Urothelium cell line (cell line): ENCODE results near the gene TP53BP1.

Experiments used
- DNase-seq: peaks from one replicate; pipeline ENCODE4 v3.0.0; 2011; ENCODE audit warnings: low spot score, mixed read lengths
- FAIRE-seq: peaks from 2 replicates; lab custom pipeline; 2011; peaks lifted over from hg19 to GRCh38; lab: Jason Lieb, UNC

Gene TP53BP1

DNA sequence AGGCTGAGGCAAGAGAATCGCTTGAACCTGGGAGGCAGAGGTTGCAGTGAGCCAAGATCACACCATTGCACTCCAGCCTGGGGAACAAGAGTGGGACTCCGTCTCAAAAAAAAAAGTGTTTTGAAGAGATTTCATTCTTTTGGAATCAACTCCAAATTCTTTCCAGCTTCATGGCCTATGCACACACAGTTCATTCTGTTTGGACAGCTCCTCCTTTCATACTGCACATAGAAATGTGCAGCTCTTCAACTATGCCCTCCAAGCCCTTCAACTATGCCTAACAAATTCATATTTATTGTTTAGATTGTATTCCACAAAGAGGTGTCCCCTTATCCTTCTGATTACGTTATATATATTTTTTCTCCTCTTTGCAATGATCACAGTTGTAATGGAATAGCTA, 4.2 kb downstream of the TP53BP1 start:
- DNase-seq (no peak), FAIRE-seq (no peak)

DNA sequence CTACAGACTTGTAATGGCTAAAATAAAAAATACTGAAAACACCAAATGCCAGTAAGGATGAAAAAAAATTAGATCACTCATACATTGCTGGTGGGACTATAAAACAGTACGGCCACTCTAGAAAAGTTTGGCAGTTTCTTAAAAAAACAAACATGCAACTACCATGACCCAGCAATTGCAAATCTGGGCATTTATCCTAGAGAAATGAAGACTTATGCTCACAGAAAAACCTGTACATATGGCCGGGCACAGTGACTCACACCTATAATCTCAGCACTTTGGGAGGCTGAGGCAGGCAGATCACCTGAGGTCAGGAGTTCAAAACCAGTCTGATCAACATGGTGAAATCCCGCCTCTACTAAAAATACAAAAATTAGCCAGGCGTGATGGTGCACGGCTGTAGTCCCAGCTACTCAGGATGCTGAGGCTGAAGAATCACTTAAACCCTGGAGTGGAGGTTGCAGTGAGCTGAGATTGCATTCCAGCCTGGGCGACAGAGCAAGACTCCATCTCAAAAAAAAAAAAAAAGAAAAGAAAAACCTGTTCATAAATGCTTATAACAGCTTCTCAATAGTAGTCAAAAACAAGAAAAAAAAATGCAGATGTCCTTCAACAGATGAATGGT, 5.6 kb downstream of the TP53BP1 start:
- no peak for DNase-seq

DNA sequence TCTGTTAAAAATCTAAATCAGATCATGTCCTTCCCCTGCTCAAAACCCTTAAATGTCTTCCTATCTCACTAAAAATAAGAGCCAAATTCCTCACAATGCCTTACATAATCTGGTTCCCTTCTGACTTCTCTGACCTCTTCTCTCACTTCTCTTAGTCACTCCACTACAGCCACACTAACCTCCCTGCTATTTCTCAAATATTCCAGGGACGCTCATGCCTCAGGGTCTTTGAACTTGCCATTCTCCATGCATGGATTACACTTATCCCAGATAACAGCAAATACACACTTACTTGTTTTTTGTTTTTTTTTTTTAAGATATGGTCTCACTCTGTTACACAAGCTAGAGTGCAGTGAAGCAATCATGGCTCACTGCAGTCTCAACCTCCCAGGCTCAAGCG, 8.5 kb downstream of the TP53BP1 start:
- FAIRE-seq: no peak
- DNase-seq: no peak

More for the DNA sequence above, 5.6 kb downstream of the TP53BP1 start:
- no peak for FAIRE-seq

GRCh38 chr15:43483297-43484128, 9.4 kb downstream of the TP53BP1 start:
- no peak for FAIRE-seq
- no peak for DNase-seq

DNA sequence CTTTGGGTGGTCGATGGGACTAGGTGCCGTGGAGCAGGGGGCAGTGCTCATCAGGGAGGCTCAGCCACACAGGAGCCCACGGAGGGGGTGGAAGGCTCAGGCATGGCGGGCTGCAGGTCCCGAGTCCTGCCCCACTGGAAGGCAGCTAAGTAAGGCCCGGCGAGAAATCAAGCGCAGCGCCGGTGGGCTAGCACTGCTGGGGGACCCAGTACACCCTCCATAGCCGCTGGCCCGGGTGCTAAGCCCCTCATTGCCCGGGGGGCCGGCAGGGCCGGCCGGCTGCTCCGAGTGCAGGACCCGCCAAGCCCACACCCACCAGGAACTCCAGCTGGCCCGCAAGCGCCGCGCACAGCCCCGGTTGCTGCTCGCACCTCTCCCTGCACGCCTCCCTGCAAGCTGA, 19.1 kb downstream of the TP53BP1 start:
- FAIRE-seq: no peak
- no peak for DNase-seq

- DNase-seq (no peak), FAIRE-seq (no peak)
These were observed 21.0 kb downstream of the TP53BP1 start for GRCh38 chr15:43471975-43472374.

DNA sequence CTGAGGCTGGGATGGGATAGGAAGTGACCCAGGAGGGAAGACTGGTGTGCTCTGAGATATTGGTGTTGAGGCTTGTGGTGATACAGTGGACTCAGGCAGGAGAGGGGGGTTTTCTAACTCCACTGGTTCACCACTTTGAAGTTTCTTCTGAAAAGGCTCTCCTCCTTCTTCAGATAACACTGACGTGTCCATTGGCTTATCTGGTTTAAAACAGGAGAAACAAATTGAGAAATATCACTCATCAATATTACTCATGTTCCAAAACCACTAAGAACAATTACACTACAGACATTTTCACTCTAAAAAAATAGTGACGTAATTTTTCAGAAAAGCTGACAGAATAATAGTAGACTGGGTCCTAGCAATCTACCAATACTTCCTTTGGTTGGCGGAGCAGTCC, 23.1 kb downstream of the TP53BP1 start:
- DNase-seq (no peak), FAIRE-seq (no peak)

DNA sequence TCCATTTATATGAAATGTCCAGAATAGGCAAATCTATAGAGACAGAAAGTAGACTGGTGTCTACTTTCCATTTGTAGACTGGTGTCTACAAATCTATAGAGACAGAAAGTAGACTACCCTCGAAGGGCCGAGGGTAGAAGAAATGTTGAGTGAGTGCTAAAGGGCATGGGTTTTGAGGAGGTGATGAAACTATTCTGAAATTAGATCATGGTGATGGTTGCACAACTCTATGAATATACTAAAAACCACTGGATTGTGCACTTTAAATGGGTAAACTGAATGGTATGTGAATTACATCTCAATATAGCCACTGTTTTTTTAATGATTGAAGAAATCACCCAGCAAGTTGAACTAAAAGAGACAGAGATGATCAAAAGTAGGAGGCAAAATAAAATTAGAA, 27.9 kb downstream of the TP53BP1 start:
- no peak for FAIRE-seq
- DNase-seq: no peak

DNA sequence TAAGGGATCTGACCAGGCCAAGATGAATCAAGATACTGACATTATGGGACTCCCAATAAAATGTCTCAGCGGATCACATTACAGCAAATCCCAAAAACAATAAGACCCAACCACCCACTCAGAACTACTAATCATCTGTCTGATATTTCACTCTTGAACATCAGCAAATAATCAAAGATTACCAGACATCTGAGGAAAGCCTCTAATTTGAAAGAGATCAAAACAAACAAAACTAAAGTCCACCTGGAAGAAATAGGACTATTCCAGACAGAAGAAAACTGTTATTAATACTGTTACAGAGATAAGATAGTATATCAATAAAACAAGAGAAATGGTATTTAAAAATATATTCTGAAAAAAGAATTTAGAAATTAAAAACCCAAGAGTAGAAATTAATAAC, 29.0 kb downstream of the TP53BP1 start:
- DNase-seq (no peak), FAIRE-seq (no peak)

DNA sequence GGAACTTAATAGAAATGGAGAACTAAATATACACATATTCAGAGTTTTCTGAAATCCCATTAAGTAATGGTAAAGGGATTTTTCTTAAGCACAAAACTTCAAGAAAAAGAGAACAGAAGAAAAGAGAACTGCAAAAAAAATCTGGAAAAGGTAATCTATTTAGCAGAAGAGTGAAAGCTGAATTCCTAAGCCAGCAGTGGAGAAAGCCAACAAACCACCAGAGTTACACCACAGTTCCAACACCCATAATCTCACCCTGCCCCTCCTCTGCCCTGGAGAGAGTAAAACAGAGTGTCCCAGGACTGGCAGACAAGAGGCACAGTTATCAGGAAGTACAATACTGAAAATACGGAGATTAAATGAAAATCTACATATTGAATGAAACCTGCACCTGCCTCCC, 29.4 kb downstream of the TP53BP1 start:
- DNase-seq: no peak
- no peak for FAIRE-seq

DNA sequence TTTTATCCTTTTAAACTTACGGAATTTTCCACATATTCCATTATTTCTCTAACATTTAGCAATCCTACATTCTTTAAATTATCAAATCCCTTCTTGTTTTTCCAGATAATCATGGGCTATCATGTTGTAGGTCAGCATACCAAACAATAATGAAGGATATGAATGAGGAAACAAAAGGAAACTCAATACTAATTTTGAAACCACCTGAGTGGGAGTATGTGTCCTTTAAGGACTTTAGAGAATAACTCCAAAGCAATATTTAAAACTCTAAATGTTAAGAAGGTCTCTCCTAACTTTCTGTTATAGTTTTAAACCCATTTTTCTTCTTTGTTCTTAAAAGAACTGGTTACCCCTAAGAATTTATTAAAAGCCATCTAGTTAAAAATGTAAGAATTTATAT, 43.0 kb downstream of the TP53BP1 start:
- DNase-seq (no peak), FAIRE-seq (no peak)

DNA sequence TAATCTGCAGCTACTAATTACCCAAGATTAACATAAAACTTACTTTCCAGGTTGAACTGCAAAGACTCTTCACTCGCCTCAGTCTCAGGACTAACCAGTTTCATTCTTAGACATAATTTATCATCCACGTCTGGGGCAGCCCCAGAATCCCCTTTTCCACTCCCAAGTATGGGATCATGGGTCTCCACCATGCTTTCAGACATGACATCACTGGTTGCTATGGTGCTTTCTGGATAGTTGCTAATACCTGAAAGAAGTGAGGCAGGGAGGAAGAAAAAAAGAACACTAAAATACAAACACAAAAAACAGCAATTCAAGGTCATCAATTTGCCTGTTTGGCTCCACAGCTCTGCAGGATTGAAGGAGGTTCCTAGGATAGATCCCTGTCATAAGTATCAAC, 46.6 kb downstream of the TP53BP1 start:
- FAIRE-seq: no peak
- DNase-seq: no peak

- peak; percentile 24 for DNase-seq
These were observed 51.6 kb downstream of the TP53BP1 start for GRCh38 chr15:43441316-43441715.

DNA sequence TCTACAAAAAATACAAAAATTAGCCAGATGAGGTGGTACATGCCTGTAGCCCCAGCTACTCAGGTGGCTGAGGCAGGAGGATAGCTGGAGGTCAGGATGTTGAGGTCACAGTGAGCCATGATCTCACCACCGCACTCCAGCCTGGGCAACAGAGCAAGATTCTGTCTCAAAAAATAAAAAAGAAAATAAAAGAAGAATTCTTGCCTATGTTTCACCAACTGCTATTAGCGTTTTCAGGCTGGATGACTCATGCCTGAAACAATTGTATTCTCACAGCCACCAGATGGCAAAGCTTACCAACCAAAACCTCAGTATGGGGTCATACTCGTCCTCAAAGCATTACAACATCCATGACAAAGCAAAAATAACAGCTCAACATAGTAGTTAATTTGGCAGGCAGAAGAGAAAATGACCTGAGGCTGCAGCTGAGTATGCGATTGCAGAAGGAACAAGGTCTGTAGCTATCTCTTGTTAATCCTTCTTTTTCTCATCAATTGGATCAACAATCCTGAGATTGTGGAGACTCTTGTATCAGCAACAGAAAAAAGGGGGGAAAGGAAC, 52.2 kb downstream of the TP53BP1 start:
- FAIRE-seq (peak; percentile 65), DNase-seq (peak; percentile 85)

More at GRCh38 chr15:43441316-43441715, 51.6 kb downstream of the TP53BP1 start:
- FAIRE-seq: no peak

DNA sequence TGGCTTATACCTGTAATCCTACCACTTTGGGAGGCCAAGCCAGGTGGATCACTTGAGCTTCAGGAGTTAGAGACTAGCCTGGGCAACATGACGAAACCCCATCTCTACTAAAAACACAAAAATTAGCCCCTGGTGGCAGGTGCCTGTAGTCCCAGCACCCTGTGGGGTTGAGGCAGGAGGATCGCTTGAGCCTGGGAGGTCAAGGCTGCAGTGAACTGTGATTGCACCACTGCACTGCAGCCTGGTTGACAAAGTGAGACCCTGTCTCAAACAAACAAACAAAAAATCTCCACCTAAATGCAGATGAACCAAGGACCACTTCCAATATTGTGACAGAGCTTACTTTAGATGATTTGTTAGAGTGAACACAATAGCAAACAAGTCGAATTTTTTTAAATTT, 53.7 kb downstream of the TP53BP1 start:
- DNase-seq (no peak), FAIRE-seq (no peak)

GRCh38 chr15:43436395-43436794, 56.6 kb downstream of the TP53BP1 start:
- no peak for FAIRE-seq

DNA sequence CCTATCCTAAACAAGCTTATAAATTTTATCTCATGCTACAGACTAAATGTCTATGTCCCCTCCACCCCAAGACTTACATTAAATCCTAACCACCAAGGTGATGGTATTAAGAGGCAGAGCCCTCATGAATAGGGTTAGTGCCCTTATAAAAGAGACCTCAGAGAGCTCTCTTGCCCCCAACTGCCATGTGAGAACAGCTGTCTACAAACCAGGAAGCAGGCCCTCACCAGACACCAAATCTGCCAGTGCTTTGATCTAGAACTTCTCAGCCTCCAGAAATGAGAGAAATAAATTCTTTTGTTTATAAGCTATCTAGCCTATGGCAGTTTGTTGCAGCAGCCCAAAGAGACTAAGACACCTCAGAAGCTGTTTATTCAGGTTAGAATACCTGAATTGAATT, 58.5 kb downstream of the TP53BP1 start:
- FAIRE-seq (no peak), DNase-seq (no peak)

More at GRCh38 chr15:43436395-43436794, 56.6 kb downstream of the TP53BP1 start:
- DNase-seq: no peak

- FAIRE-seq (no peak), DNase-seq (no peak)
These were observed 59.2 kb downstream of the TP53BP1 start for GRCh38 chr15:43433661-43434303.

DNA sequence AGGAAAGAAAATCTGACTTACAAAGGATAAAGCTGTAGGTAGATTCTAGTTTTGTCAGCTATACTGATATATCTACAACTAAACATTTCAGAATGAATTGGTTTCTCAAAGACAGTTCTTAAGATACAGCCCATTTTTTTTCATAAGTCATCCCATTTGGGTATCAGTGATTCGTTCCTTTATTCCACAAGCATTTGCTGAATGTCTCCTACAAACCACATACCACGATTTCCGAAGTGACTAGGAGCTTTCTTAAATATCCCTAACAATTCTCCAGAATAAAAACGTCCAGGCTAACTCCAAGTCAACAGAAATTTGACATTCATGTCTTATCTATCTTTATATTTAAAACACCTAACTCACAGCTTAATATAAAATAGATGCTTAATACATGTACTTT, 59.8 kb downstream of the TP53BP1 start:
- DNase-seq: no peak
- no peak for FAIRE-seq

- no peak for FAIRE-seq
- DNase-seq: no peak
These were observed 63.3 kb downstream of the TP53BP1 start for GRCh38 chr15:43429687-43430086.

DNA sequence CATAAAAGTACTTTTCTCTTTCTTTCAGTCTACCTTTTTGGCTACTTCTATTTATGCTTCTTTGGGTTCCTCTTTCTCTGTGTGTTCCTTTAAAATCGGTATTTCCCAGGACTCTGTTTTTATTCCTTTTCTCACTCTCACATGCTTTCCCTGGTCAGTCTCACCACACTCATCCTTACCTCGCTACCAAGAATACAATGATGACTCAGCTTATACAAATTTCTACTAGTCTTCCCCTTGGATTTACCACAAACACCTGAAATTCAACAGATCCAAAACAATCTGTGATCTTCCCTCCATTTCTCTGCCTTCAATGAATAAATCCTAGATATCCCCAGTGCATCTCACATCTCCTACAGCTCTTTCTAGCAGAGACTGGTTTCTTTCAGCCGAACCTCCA, 69.2 kb downstream of the TP53BP1 start:
- DNase-seq (peak; percentile 10), FAIRE-seq (no peak)

DNA sequence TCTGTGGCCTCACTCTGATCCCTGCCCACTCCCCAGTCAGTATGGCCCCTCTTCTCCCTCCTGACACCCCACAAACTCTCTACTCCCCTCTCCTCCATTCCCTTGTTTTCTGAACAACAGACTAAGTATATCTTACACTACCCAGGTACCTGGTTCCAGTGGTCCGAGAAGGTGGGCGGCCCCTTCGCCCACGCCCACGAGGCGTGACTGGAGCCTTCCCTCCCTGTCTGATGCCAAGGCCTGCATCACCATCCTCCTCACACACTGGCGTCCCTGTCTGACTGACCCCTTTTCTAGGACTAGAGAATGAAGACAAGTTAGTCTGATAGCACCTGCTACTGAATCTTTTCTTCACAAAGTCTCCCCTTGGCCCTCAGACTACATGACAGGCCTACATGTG, 72.1 kb downstream of the TP53BP1 start:
- DNase-seq (no peak), FAIRE-seq (no peak)
